ENCODE measurements around the gene SELENOI.

DNA sequence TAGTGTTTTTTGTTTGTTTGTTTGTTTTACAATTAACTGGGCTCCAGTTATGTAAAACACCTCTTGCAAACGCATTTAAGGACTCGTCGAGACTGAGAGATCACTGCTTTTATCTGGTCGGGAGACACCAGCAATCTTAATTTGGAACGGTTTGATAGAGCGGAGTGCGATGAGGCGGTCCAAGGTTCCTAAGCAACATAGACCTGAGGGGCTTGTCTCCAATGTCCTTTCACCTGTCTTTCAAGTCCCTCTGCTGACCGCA is 729 bp upstream of the SELENOI start:
- TF ChIP-seq, protein P1, sequence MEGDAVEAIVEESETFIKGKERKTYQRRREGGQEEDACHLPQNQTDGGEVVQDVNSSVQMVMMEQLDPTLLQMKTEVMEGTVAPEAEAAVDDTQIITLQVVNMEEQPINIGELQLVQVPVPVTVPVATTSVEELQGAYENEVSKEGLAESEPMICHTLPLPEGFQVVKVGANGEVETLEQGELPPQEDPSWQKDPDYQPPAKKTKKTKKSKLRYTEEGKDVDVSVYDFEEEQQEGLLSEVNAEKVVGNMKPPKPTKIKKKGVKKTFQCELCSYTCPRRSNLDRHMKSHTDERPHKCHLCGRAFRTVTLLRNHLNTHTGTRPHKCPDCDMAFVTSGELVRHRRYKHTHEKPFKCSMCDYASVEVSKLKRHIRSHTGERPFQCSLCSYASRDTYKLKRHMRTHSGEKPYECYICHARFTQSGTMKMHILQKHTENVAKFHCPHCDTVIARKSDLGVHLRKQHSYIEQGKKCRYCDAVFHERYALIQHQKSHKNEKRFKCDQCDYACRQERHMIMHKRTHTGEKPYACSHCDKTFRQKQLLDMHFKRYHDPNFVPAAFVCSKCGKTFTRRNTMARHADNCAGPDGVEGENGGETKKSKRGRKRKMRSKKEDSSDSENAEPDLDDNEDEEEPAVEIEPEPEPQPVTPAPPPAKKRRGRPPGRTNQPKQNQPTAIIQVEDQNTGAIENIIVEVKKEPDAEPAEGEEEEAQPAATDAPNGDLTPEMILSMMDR (IDR thresholded peaks at IDR 0.05): no peak
- TF ChIP-seq EZH2phosphoT487 (IDR thresholded peaks at IDR 0.05): no peak
- TF ChIP-seq EZH2 (IDR thresholded peaks at IDR 0.05): no peak
